Heart right ventricle (tissue), 16 donors: Measurements from ENCODE around the gene PDE4D. TPM values are rescaled to one million over a fixed set of nuclear protein-coding genes. Genes with fewer than 3 reads are reported as not detected.

Source experiments
- ATAC-seq, 8 donors: fragments of 200-7000 bp; cut with Tn5 transposase; one replicate each; pipeline ENCODE4 v1.9.1; 2020; ENCODE audit warnings: mild to moderate bottlenecking in 8 of 8, moderate library complexity in 8 of 8, moderate number of reproducible peaks in 1 of 8
- DNase-seq, 2 donors: peaks; one replicate each; pipeline ENCODE4 v3.0.0-alpha.2; 2020
- H3K27ac ChIP-seq, 10 donors: fragments of 200-600 bp; sonication (generic) in 2 of 10; one replicate each; pipeline versions ENCODE4 v1.5.0 to v1.8.0; 2020 to 2022; ENCODE audit warnings: mild to moderate bottlenecking in 3 of 10
- H3K27me3 ChIP-seq, 7 donors: fragments of 200-600 bp; one replicate each; pipeline ENCODE4 v1.8.0; 2021 to 2022; ENCODE audit warnings: mild to moderate bottlenecking in 2 of 7
- H3K36me3 ChIP-seq, 9 donors: fragments of 200-600 bp; sonication (generic) in 1 of 9; one replicate each; pipeline versions ENCODE4 v1.5.0 to v1.8.0; 2020 to 2022; ENCODE audit warnings: mild to moderate bottlenecking in 2 of 9
- H3K4me1 ChIP-seq, 9 donors: fragments of 200-600 bp; sonication (generic) in 1 of 9; one replicate each; pipeline versions ENCODE4 v1.5.0 to v1.8.0; 2020 to 2022; ENCODE audit warnings: mild to moderate bottlenecking in 4 of 9
- H3K4me3 ChIP-seq, 10 donors: fragments of 200-600 bp; sonication (generic) in 2 of 10; one replicate each; pipeline versions ENCODE4 v1.5.0 to v1.8.0; 2020 to 2022; ENCODE audit warnings: mild to moderate bottlenecking in 7 of 10, moderate library complexity in 2 of 10
- H3K9me3 ChIP-seq, 11 donors: fragments of 200-600 bp in 10 of 11; sonication (generic) in 2 of 11; one replicate each; pipeline versions ENCODE4 v1.5.0 to v1.8.0; 2013 to 2022; ENCODE audit warnings: mild to moderate bottlenecking in 2 of 11, control low read depth in 1 of 11, moderate library complexity in 1 of 11
- WGBS, 2 donors: extraction: QIAGEN DNeasy Blood & Tissue Kit; methylation state at CpG; one replicate each; pipeline ENCODE4 v1.1.7; 2013; ENCODE audit warnings: inconsistent platforms in 1 of 2; 5-methylcytosine and 5-hydroxymethylcytosine counted together
- intact Hi-C, 10 donors: fragments of 100-400 bp; cut with DNase I; formaldehyde crosslinking; loops; one replicate each; pipeline versions ENCODE4 v1.11.1 to v1.14.2; 2022
- polyA plus RNA-seq, 2 donors: library from polyadenylated mRNA; stranded (reverse); fragments of 200-250 nt; gene quantifications; one replicate each; pipeline ENCODE4 v1.2.3, GENCODE V29; 2013
- total RNA-seq, 10 donors: library from RNA; stranded (reverse); fragmentation: NEBNext Ultra II Directional in 3 of 10; extraction: Animal tissue kit (Norgen Biotek cat#: 25700) in 3 of 10; gene quantifications; one replicate each; pipeline versions ENCODE4 v1.2.1 to v1.2.4, GENCODE V29; 2021 to 2023
- TF ChIP-seq, protein P1 (sequence below), 9 donors: fragments of 200-600 bp; sonication (generic) in 2 of 9; IDR thresholded peaks; one replicate each; pipeline versions ENCODE4 v1.5.0 to v1.8.0; 2021 to 2022; ENCODE audit warnings: antibody characterized with exemption in 9 of 9, mild to moderate bottlenecking in 5 of 9, moderate library complexity in 1 of 9
- donor health status: Arrhythmogenic right ventricular cardiomyopathy.
- donor health status: ischemic (EF 13 %, LVEDD 7.1; RV severe dilation, severe dysfunction).
- donor health status: healthy with polysubstance abuse.
- donor health status: DM: no; HTN: yes; CAD: no.
- donor health status: DM: no; HTN: no; CAD: no.
- donor health status: ischemic (EF 25% LVEDD 6.9; RV normal size, moderate dysfunction).
- donor health status: ischemic (EF 25% LVEDD 5.7; RV mildly dilated, moderate dysfunction).
- donor health status: healthy.
- donor health status: DM: yes; HTN: yes; CAD: no.
- donor health status: Ischemic cardiomyopathy.
- donor health status: ischemic (EF 35%, LVEDD 5.7; RV mildly dilated, moderate dysfunction).
- donor health status: nonischemic (EF 11% LVEDD 7.7; RV severe dilation, severe dysfunction).
- donor health status: DM: yes; HTN: yes; CAD: no.
- donor health status: PGD.
- donor health status: ischemic (EF 29% LVEDD 5.4; RV normal size, mild dysfunction).
- donor health status: nonischemic (EF 23%, LVEDD 6.1; RV moderate dilation, normal function).

The PDE4D gene
- total and polyA plus RNA-seq, 12 donors, result 5.8 to 83.2 (median 39.5) TPM

DNA sequence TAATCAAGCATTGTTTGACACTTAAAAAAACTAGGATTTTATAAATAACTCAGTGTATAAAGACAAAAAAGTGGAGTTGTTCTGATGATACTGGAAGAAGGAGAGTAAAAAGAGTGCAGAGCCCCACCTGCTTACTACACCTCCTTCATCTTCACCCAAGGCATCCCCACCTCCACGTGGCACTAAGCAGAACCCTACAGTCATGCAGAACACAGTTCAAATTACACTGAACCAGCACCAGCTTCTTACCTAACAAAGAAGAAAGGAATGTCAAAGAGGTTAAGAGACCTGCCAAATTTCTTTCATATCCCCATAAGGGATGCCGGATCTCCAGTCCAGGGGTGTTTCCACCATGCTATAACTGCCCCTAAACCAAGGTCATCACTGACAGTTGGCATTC, 55.5 kb downstream of the PDE4D start:
- ATAC-seq, result no peak
- Histone ChIP-seq H3K4me3 (no peak overlapping the region), H3K36me3 (no peaks in the 10 kb centered on the region), H3K9me3 (no peaks in the 10 kb centered on the region), H3K27ac (no peak overlapping the region), H3K27me3 (no peaks in the 10 kb centered on the region), H3K4me1 (no peaks in the 10 kb centered on the region)
- TF ChIP-seq, protein P1, sequence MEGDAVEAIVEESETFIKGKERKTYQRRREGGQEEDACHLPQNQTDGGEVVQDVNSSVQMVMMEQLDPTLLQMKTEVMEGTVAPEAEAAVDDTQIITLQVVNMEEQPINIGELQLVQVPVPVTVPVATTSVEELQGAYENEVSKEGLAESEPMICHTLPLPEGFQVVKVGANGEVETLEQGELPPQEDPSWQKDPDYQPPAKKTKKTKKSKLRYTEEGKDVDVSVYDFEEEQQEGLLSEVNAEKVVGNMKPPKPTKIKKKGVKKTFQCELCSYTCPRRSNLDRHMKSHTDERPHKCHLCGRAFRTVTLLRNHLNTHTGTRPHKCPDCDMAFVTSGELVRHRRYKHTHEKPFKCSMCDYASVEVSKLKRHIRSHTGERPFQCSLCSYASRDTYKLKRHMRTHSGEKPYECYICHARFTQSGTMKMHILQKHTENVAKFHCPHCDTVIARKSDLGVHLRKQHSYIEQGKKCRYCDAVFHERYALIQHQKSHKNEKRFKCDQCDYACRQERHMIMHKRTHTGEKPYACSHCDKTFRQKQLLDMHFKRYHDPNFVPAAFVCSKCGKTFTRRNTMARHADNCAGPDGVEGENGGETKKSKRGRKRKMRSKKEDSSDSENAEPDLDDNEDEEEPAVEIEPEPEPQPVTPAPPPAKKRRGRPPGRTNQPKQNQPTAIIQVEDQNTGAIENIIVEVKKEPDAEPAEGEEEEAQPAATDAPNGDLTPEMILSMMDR (IDR thresholded peaks at IDR 0.05), result no peak
- intact Hi-C loops, result no loop called here
- DNase-seq, result no peak
- WGBS, 2 donors, result 59 to 63% methylated on average over 2 of the region's 2 CpGs

DNA sequence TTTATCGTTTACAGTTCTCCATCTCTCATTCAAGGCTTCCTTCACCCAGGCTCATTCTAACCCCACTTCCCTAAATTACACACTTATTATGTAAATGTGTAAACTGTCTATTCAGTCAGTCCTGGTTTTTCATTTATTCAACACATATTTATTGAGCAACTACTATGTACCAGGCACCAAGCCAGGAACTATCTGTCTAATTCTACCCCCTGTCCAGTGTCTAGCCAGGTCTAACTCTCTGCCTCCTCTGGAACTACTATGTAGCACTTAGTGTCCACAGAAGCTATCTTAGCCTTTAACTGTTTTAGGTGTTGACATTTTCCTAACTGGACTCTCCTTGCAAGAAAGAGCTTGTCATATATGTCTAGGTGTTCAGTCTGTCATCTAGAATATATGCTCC, 56.5 kb downstream of the PDE4D start:
- Histone ChIP-seq H3K9me3 (no peaks in the 10 kb centered on the region), H3K27me3 (no peaks in the 10 kb centered on the region), H3K4me1 (no peaks in the 10 kb centered on the region), H3K36me3 (no peaks in the 10 kb centered on the region), H3K4me3 (no peak overlapping the region), H3K27ac (no peak overlapping the region)
- WGBS, 2 donors, result 83 to 93% methylated on average over 1 of the region's 1 CpG
- intact Hi-C loops, result no loop called here
- no peak for DNase-seq
- TF ChIP-seq, protein P1 (IDR thresholded peaks at IDR 0.05), result no peak
- no peak for ATAC-seq

DNA sequence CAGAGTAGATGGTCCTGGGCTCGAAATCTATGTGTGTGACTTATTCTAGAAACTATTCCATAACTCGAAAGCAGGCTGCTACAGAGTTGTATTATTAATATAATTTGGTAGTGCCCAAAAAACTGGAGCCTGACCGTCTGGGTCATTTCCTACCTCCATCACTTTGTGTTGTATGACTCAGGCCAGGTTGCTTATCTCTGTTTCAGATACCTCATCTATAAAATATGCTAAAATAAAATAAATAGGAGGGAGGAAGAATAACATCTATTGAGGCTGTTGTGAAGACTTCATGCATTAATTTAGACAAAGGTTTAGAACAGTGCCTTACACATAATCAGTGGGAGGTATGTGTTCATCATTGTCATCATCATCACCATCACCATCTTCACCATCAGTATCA, 57.7 kb downstream of the PDE4D start:
- ATAC-seq (no peak), DNase-seq (no peak)
- no peaks in the 10 kb centered on the region for H3K27me3 ChIP-seq
- H3K4me1 ChIP-seq, result peaks cover 0 to 7% (median 0%) of the 10 kb centered on the region in 9 donors
- no peak overlapping the region for H3K27ac ChIP-seq
- WGBS, 2 donors, result 79 to 84% methylated on average over 3 of the region's 3 CpGs
- no peaks in the 10 kb centered on the region for H3K9me3 ChIP-seq
- no peaks in the 10 kb centered on the region for H3K36me3 ChIP-seq
- TF ChIP-seq, protein P1 (IDR thresholded peaks at IDR 0.05), result no peak
- intact Hi-C loops, result no loop called here
- no peak overlapping the region for H3K4me3 ChIP-seq

DNA sequence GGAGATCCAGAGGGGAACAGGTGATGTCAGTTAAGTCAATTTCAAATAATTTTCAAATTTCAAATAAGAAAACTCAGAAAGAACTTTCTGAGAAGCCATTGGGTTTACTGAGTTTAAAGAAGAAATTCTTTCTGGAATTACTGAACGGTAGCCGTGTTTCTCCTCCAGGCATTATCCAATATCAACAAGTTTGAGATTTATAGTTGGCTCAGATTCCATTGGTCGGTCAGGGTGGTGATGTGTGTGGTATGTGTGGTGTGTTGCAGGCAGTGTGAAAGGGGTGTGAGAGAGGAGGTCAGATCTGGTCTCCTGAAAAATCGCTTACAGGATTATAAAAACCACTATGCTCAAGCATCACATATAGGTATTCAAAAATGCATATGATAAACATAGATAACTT, 60.1 kb downstream of the PDE4D start:
- no peak for DNase-seq
- Histone ChIP-seq H3K9me3 (no peaks in the 10 kb centered on the region), H3K36me3 (no peaks in the 10 kb centered on the region), H3K27ac (no peak overlapping the region), H3K27me3 (no peaks in the 10 kb centered on the region), H3K4me3 (no peak overlapping the region), H3K4me1 (peaks cover 0 to 17% (median 0%) of the 10 kb centered on the region in 9 donors)
- TF ChIP-seq, protein P1 (IDR thresholded peaks at IDR 0.05), result no peak
- WGBS, 2 donors, result 70 to 73% methylated on average over 4 of the region's 4 CpGs
- intact Hi-C loops, result no loop called here
- no peak for ATAC-seq
